ENCODE results near the gene FAM24B.

GRCh38 chr10:122861711-122862161, 17.6 kb downstream of the FAM24B start:
- TF ChIP-seq SPI1 (IDR thresholded peaks at IDR 0.05; ENCODE audit: low read depth, low read length), result no peak
- no peak for TF ChIP-seq POLR2A (IDR thresholded peaks at IDR 0.05; ENCODE audit: low read depth, low read length)
- TF ChIP-seq TAF1 (IDR thresholded peaks at IDR 0.05; ENCODE audit: low read depth, low read length), result no peak
- TF ChIP-seq POLR2AphosphoS5 (IDR thresholded peaks at IDR 0.05; ENCODE audit: low read depth, low read length), result no peak
